PC-3 (cell line): ENCODE data around the gene ADGRV1. TPM values are rescaled to one million over a fixed set of nuclear protein-coding genes. Genes with fewer than 3 reads are reported as not detected.

Experiments
- ATAC-seq: fragments of 200-7000 bp; cut with Tn5 transposase; 2 replicates; pipeline ENCODE4 v1.9.1; 2020; ENCODE audit warnings: mild to moderate bottlenecking, moderate library complexity
- BruUV-seq: library from RNA; stranded (reverse); fragments of 400-500 nt; replicated peaks from 2 replicates; lab custom pipeline; 2021; lab: Mats Ljungman, UMichigan
- CTCF ChIA-PET: fragments of 300-600 bp; sonication (Branson Sonifier 250); formaldehyde crosslinking; loops from one replicate; lab custom pipeline; 2022; ENCODE audit warnings: antibody characterized with exemption; lab: Charles Lee
- POLR2A ChIA-PET: fragments of 300-600 bp; sonication (Branson Sonifier 250); formaldehyde crosslinking; loops from one replicate; lab custom pipeline; 2022; ENCODE audit warnings: antibody characterized with exemption; ENCODE audit not compliant: unreplicated experiment; lab: Charles Lee
- DNase-seq: peaks from one replicate; pipeline ENCODE4 v3.0.0-alpha.2; 2015
- H2AFZ ChIP-seq: fragments of 300-600 bp; sonication (generic); 2 replicates; pipeline ENCODE4 v1.6.0; 2016; ENCODE audit warnings: antibody characterized with exemption, low read length
- H3F3A ChIP-seq: fragments of 300-600 bp; sonication (generic); one replicate; pipeline ENCODE4 v1.6.0; 2017; ENCODE audit warnings: antibody characterized with exemption, low read length, control low read depth, mild to moderate bottlenecking; ENCODE audit not compliant: unreplicated experiment
- H3K27ac ChIP-seq: fragments of 300-600 bp; sonication (generic); 2 replicates; pipeline ENCODE4 v1.5.1; 2016; ENCODE audit warnings: mild to moderate bottlenecking, low read length
- H3K27me3 ChIP-seq: fragments of 300-600 bp; sonication (generic); 2 replicates; pipeline ENCODE4 v1.6.1; 2016; ENCODE audit warnings: low read length, mixed read lengths
- H3K36me3 ChIP-seq: fragments of 300-600 bp; sonication (generic); 2 replicates; pipeline ENCODE4 v1.6.1; 2016; ENCODE audit warnings: low read depth, mixed run types, low read length, mixed read lengths
- H3K4me1 ChIP-seq: fragments of 300-600 bp; sonication (generic); 2 replicates; pipeline ENCODE4 v1.5.1; 2016; ENCODE audit warnings: low read length; ENCODE audit not compliant: insufficient read depth
- H3K4me2 ChIP-seq: fragments of 300-600 bp; sonication (generic); 2 replicates; pipeline ENCODE4 v1.6.0; 2016; ENCODE audit warnings: low read length
- H3K4me3 ChIP-seq: fragments of 300-600 bp; sonication (generic); 2 replicates; pipeline ENCODE4 v1.5.1; 2016; ENCODE audit warnings: mild to moderate bottlenecking, low read length, mixed read lengths
- H3K79me2 ChIP-seq: fragments of 300-600 bp; sonication (generic); 2 replicates; pipeline ENCODE4 v1.6.1; 2017; ENCODE audit warnings: low read length, mixed read lengths
- H3K9ac ChIP-seq: fragments of 300-600 bp; sonication (generic); 2 replicates; pipeline ENCODE4 v1.6.0; 2016; ENCODE audit warnings: mild to moderate bottlenecking, low read length
- H3K9me2 ChIP-seq: fragments of 300-600 bp; sonication (generic); replicated peaks from 2 replicates; pipeline ENCODE4 v1.6.1; 2016; ENCODE audit warnings: mixed run types, low read length, mixed read lengths
- H3K9me3 ChIP-seq: fragments of 300-600 bp; sonication (generic); 2 replicates; pipeline ENCODE4 v1.6.1; 2016; ENCODE audit warnings: low read length, mixed read lengths
- H4K20me1 ChIP-seq: fragments of 300-600 bp; sonication (generic); 2 replicates; pipeline ENCODE4 v1.6.1; 2016; ENCODE audit warnings: low read length, mixed read lengths
- EZH2 ChIP-seq: fragments of 300-600 bp; sonication (generic); IDR thresholded peaks from one replicate; pipeline ENCODE4 v1.6.1; 2017; ENCODE audit warnings: antibody characterized with exemption, mild to moderate bottlenecking, low read length; ENCODE audit not compliant: unreplicated experiment
- EZH2phosphoT487 ChIP-seq: fragments of 300-600 bp; sonication (generic); IDR thresholded peaks from 2 replicates; pipeline ENCODE4 v1.6.1; 2018; ENCODE audit warnings: mild to moderate bottlenecking, antibody characterized with exemption, low read length, borderline replicate concordance
- intact Hi-C: fragments of 100-400 bp; cut with micrococcal nuclease; formaldehyde crosslinking; loops from 2 replicates; pipeline ENCODE4 v1.9.0; 2023
- total RNA-seq: library from RNA; depleted of rRNA; stranded (reverse); fragments of >200 nt; gene quantifications from 2 replicates; pipeline ENCODE4 v1.2.3, GENCODE V29; 2014
- TF ChIP-seq, protein P1 (sequence below): fragments of 300-600 bp; sonication (generic); conservative IDR thresholded peaks from 2 replicates; pipeline ENCODE4 v1.5.1; 2017; ENCODE audit warnings: antibody characterized with exemption, low read depth, mild to moderate bottlenecking, low read length

The ADGRV1 gene
- total RNA-seq, 1 experiment from 2014 or later = 22.7 TPM

DNA sequence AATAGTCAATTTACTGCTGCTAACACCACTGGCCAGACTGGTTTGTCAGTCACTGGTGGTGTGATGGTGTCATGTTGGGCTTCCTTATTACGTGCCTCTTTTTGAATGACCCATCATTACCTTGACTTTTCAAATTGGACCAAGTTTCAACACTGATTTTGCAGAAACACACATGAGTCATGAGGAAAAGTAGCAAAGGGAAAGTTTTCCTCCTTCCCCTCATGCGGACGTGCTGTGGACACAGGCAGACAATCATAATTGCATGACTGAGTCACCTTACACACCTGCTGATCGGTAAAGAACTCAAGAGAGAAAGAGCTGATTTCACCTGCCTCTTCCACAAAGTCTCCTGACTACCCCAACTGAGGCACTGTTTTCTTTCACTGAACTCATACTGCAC lies 500.0 kb downstream of the ADGRV1 start:
- H3K36me3 ChIP-seq = no peaks in the 10 kb centered on the region
- H3K4me3 ChIP-seq = no peak overlapping the region
- ATAC-seq = peak; percentile 88
- H2AFZ ChIP-seq = 0 out of 2 replicates have a peak overlapping the region, but pooled peaks have one; percentile 12
- peak overlapping the region; percentile 61 for H3K4me2 ChIP-seq
- H3K27me3 ChIP-seq = no peaks in the 10 kb centered on the region
- no peaks in the 10 kb centered on the region for H3K79me2 ChIP-seq
- H3F3A ChIP-seq = no peaks in the 10 kb centered on the region
- peak overlapping the region; percentile 42; the same call in 1 of the 2 replicates for H3K9ac ChIP-seq
- POLR2A ChIA-PET = interaction anchor here (0.7 kb wide), 1 partner anchor 631 kb away, joined by 5 read pairs; no protein-coding TSS in a partner anchor
- TF ChIP-seq, protein P1, sequence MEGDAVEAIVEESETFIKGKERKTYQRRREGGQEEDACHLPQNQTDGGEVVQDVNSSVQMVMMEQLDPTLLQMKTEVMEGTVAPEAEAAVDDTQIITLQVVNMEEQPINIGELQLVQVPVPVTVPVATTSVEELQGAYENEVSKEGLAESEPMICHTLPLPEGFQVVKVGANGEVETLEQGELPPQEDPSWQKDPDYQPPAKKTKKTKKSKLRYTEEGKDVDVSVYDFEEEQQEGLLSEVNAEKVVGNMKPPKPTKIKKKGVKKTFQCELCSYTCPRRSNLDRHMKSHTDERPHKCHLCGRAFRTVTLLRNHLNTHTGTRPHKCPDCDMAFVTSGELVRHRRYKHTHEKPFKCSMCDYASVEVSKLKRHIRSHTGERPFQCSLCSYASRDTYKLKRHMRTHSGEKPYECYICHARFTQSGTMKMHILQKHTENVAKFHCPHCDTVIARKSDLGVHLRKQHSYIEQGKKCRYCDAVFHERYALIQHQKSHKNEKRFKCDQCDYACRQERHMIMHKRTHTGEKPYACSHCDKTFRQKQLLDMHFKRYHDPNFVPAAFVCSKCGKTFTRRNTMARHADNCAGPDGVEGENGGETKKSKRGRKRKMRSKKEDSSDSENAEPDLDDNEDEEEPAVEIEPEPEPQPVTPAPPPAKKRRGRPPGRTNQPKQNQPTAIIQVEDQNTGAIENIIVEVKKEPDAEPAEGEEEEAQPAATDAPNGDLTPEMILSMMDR = no peak
- no peaks in the 10 kb centered on the region for H4K20me1 ChIP-seq
- intact Hi-C loops = no loop called here
- DNase-seq = peak; percentile 95
- no peaks in the 10 kb centered on the region for H3K9me3 ChIP-seq
- CTCF ChIA-PET = interaction anchor here (1.0 kb wide), 1 partner anchor 20 kb away, joined by 6 read pairs; no protein-coding TSS in a partner anchor
- no peaks in the 10 kb centered on the region for H3K9me2 ChIP-seq
- peak overlapping the region; percentile 89 for H3K27ac ChIP-seq
- H3K4me1 ChIP-seq = peaks cover 34% of the 10 kb centered on the region
- BruUV-seq = no TSS peak

DNA sequence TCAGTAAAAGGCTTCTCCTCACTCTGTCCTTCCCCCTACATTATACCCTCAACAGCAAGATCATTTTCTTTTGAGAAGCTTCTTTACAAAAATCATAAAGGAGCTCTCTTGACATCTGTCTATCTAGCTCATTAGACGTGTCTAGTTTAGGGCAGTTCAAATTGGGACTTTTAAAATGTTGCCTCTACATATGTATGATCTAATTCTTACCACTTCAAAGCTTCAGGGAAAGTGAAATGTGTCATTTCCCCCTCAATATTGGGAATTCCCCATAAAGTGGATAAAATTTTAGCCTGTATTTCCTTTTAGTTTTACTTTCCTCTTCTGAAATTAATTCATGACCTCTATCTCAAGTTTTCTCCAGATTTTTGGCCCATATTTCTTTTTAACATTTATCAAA lies 500.8 kb downstream of the ADGRV1 start:
- 0 out of 2 replicates have a peak, but pooled peaks have one; percentile 9 for ATAC-seq
- CTCF ChIA-PET = no interaction called here
- Histone ChIP-seq H3K9me3 (no peaks in the 10 kb centered on the region), H3F3A (no peaks in the 10 kb centered on the region), H3K4me1 (peaks cover 33% of the 10 kb centered on the region), H2AFZ (no peak overlapping the region), H3K4me2 (peak overlapping the region; percentile 61), H3K36me3 (no peaks in the 10 kb centered on the region), H4K20me1 (no peaks in the 10 kb centered on the region), H3K9me2 (no peaks in the 10 kb centered on the region), H3K27me3 (no peaks in the 10 kb centered on the region), H3K4me3 (no peak overlapping the region), H3K79me2 (no peaks in the 10 kb centered on the region), H3K27ac (peak overlapping the region; percentile 89), H3K9ac (no peak overlapping the region)
- DNase-seq = no peak
- no peak for TF ChIP-seq EZH2phosphoT487
- no peak for TF ChIP-seq EZH2
- TF ChIP-seq, protein P1 = no peak
- intact Hi-C loops = no loop called here
- BruUV-seq = no TSS peak
- POLR2A ChIA-PET = interaction anchor here (0.7 to 1.0 kb wide), 2 partner anchors 128 to 632 kb away, joined by 3 to 5 read pairs; no protein-coding TSS in a partner anchor

DNA sequence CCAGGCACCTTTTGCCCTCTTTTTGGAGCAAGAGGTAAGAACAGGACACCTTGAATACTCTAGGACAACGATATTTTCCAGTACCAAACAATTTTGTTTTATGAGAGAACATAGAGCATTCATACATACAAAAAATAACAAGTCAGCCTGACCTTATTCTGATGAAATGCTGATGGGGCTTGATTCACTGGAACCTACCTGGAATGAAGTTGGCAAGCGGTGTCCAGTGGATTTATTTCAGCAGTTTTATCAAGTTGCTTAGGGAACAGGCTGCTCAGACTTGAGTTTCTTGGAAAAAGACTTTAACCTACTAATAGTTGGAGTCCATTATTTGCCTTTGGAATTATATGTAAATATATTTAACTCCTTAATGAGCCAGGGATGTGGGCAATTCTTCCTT lies 502.5 kb downstream of the ADGRV1 start:
- Histone ChIP-seq H3K27me3 (no peaks in the 10 kb centered on the region), H3F3A (no peaks in the 10 kb centered on the region), H4K20me1 (no peaks in the 10 kb centered on the region), H3K27ac (no peak overlapping the region), H2AFZ (no peak overlapping the region), H3K9me3 (no peaks in the 10 kb centered on the region), H3K4me1 (peaks cover 33% of the 10 kb centered on the region), H3K36me3 (no peaks in the 10 kb centered on the region), H3K9me2 (no peaks in the 10 kb centered on the region), H3K4me3 (no peak overlapping the region), H3K79me2 (no peaks in the 10 kb centered on the region), H3K4me2 (no peak overlapping the region), H3K9ac (no peak overlapping the region)
- no peak for TF ChIP-seq EZH2
- TF ChIP-seq EZH2phosphoT487 = no peak
- TF ChIP-seq, protein P1 = no peak
- no peak for DNase-seq
- intact Hi-C loops = no loop called here
- CTCF ChIA-PET = no interaction called here
- POLR2A ChIA-PET = no interaction called here
- ATAC-seq = no peak
- no TSS peak for BruUV-seq
